CD4-positive, alpha-beta memory T cell (primary cell): ENCODE measurements around the gene NXPE3. TPM values are rescaled to one million over a fixed set of nuclear protein-coding genes. Genes with fewer than 3 reads are reported as not detected.

Experiments
- CTCF ChIA-PET: fragments of 350-600 bp; sonication (Branson Sonifier 250); formaldehyde crosslinking; loops from one replicate; lab custom pipeline; 2021; ENCODE audit warnings: inconsistent platforms; ENCODE audit not compliant: partially characterized antibody; lab: Charles Lee
- POLR2A ChIA-PET: fragments of 350-600 bp; sonication (Branson Sonifier 250); formaldehyde crosslinking; loops from one replicate; lab custom pipeline; 2021; ENCODE audit not compliant: partially characterized antibody; lab: Charles Lee
- DNase-seq, 5 donors: peaks; one replicate each; pipeline versions ENCODE4 v3.0.0 to v3.0.0-alpha.2; 2020 to 2022; ENCODE audit warnings: mixed read lengths in 1 of 5
- H3K27ac ChIP-seq: one replicate; pipeline ENCODE4 v1.7.0; 2013; ENCODE audit warnings: low read depth, low read length
- H3K27me3 ChIP-seq: 2 replicates; pipeline ENCODE4 v1.7.0; 2013; ENCODE audit warnings: mild to moderate bottlenecking, low read length, moderate library complexity; ENCODE audit not compliant: insufficient read depth
- H3K36me3 ChIP-seq: 2 replicates; pipeline ENCODE4 v1.7.0; 2013; ENCODE audit warnings: mild to moderate bottlenecking, low read length, moderate library complexity; ENCODE audit not compliant: insufficient read depth
- H3K4me1 ChIP-seq: 2 replicates; pipeline ENCODE4 v1.7.0; 2013; ENCODE audit warnings: mild to moderate bottlenecking, low read length, moderate library complexity; ENCODE audit not compliant: insufficient read depth
- H3K4me3 ChIP-seq, 2 donors: one replicate each; pipeline ENCODE4 v1.7.0; 2013; ENCODE audit warnings: low read length in 2 of 2, mild to moderate bottlenecking in 1 of 2
- H3K9me3 ChIP-seq, 2 donors: one replicate each; pipeline ENCODE4 v1.7.0; 2013; ENCODE audit warnings: low read length in 2 of 2, control low read depth in 1 of 2; ENCODE audit not compliant: control insufficient read depth in 1 of 2
- H3K27ac Mint-ChIP-seq, 7 donors: one replicate each; pipeline ENCODE4 v1.8.0; 2020 to 2021; ENCODE audit warnings: mixed read lengths in 7 of 7, mild to moderate bottlenecking in 6 of 7, inconsistent platforms in 3 of 7, moderate library complexity in 3 of 7
- H3K27me3 Mint-ChIP-seq, 2 donors: one replicate each; pipeline ENCODE4 v1.8.0; 2020 to 2021; ENCODE audit warnings: mixed read lengths in 2 of 2
- H3K36me3 Mint-ChIP-seq, 2 donors: one replicate each; pipeline ENCODE4 v1.8.0; 2020 to 2021; ENCODE audit warnings: mixed read lengths in 2 of 2, inconsistent platforms in 1 of 2, mild to moderate bottlenecking in 1 of 2
- H3K4me1 Mint-ChIP-seq, 4 donors: one replicate each; pipeline ENCODE4 v1.8.0; 2020 to 2021; ENCODE audit warnings: mixed read lengths in 4 of 4, mild to moderate bottlenecking in 1 of 4
- H3K4me3 Mint-ChIP-seq, 8 donors: one replicate each; pipeline ENCODE4 v1.8.0; 2020 to 2021; ENCODE audit warnings: mixed read lengths in 8 of 8, mild to moderate bottlenecking in 7 of 8, moderate library complexity in 6 of 8, inconsistent platforms in 3 of 8
- H3K9me3 Mint-ChIP-seq, 8 donors: one replicate each; pipeline ENCODE4 v1.8.0; 2020 to 2021; ENCODE audit warnings: mixed read lengths in 8 of 8, mild to moderate bottlenecking in 5 of 8, inconsistent platforms in 3 of 8, moderate library complexity in 1 of 8
- intact Hi-C: fragments of 100-400 bp; cut with micrococcal nuclease; formaldehyde crosslinking; loops from one replicate; pipeline ENCODE4 v1.15.1; 2023
- polyA plus RNA-seq, 2 donors: library from polyadenylated mRNA; unstranded; fragments of 300-500 nt; fragmentation: Illumina TruSeq; gene quantifications; one replicate each; pipeline ENCODE4 v1.2.3, GENCODE V29; 2021
- total RNA-seq, 2 experiments: library from RNA; stranded (reverse); gene quantifications; one replicate each; pipeline ENCODE4 v1.2.3, GENCODE V29; 2021

The NXPE3 gene
- total and polyA plus RNA-seq, 4 experiments from 2014 or later = 35.7 to 50.0 (median 36.7) TPM

DNA sequence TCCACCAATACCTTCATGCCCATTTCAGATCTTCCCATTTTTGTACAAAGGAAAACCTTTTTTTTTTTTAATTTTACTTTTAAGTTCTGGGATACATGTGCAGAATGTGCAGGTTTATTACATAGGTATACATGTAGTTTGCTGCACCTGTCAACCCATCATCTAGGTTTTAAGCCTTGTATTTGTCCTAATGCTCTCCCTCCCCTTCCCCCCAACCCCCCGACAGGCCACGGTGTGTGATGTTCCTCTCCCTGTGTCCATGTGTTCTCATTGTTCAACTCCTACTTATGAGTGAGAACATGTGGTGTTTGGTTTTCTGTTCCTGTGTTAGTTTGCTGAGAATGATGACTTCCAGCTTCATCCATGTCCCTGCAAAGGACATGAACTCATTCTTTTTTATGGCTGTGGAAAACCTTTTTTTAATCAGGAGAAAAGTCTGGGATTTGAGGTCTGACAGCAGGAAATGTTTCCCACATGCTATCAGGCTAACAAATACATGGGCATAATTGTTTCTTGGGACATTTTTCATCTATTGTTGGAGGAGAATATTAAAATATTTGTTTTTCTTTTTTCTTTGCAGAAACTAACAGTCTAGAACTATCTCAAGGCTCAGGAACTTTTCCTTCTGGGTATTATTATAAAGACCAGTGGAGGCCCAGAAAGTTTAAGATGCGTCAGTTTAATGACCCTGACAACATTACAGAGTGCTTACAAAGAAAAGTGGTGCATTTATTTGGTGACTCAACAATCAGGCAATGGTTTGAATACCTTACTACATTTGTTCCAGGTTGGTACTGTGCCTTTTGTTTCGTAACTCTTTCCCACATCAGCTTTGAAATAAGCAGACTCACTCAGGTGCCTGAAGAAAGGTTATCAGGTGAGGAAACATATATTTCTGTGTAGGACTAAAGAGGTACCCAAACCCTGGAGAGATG lies 37.5 kb downstream of the NXPE3 start:
- CTCF ChIA-PET = interaction anchor here (1.0 to 3.4 kb wide), 4 partner anchors 13 to 413 kb away, joined by 3 to 31 read pairs (median 10); no protein-coding TSS in a partner anchor
- intact Hi-C loops = no loop called here
- POLR2A ChIA-PET = interaction anchor here (1.2 to 2.7 kb wide), 2 partner anchors 11 to 33 kb away, joined by 3 to 11 read pairs; partner anchors contain the start of gene NFKBIZ

DNA sequence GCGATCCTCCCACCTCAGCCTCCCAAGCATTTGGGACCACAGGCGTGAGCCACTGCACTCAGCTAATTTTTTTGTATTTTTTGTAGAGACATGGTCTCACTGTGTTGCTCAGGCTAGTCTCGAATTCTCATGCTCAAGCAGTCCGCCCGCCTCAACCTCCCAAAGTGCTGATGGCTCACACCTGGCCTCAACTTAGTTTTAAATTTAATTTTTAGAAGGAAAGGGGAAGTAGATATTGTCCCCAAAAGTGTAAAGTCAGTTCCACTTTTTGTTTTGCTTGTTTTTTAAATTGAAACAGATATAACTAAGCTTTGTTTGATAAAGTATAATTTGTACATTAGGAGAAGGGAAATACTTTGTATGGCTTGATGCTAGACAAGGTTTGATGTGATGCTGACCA lies 39.0 kb downstream of the NXPE3 start:
- Histone ChIP-seq H3K36me3 (peaks cover 7% of the 10 kb centered on the region), H3K4me3 (no peak overlapping the region), H3K27ac (no peak overlapping the region), H3K9me3 (no peaks in the 10 kb centered on the region), H3K27me3 (no peaks in the 10 kb centered on the region), H3K4me1 (peaks cover 13% of the 10 kb centered on the region)
- ChIA-PET POLR2A (interaction anchor here (1.2 to 2.7 kb wide), 2 partner anchors 9 to 32 kb away, joined by 3 to 11 read pairs; partner anchors contain the start of gene NFKBIZ), CTCF (interaction anchor here (0.7 to 3.4 kb wide), 8 partner anchors 8 to 719 kb away, joined by 3 to 31 read pairs (median 4); partner anchors contain the start of gene NFKBIZ)
- peak overlapping the region in 1 of 7 donors; percentile 34 for H3K27ac Mint-ChIP-seq
- H3K36me3 Mint-ChIP-seq = peaks cover 31 to 52% of the 10 kb centered on the region in 2 donors
- peaks cover 0 to 1% (median 0%) of the 10 kb centered on the region in 8 donors for H3K9me3 Mint-ChIP-seq
- H3K4me3 Mint-ChIP-seq = no peak overlapping the region
- intact Hi-C loops = no loop called here
- no peak for DNase-seq
- H3K27me3 Mint-ChIP-seq = no peaks in the 10 kb centered on the region
- peaks cover 14 to 28% (median 17%) of the 10 kb centered on the region in 4 donors for H3K4me1 Mint-ChIP-seq

More for the DNA sequence above, 37.5 kb downstream of the NXPE3 start:
- H3K36me3 Mint-ChIP-seq = peaks cover 22 to 43% of the 10 kb centered on the region in 2 donors
- no peaks in the 10 kb centered on the region for H3K9me3 Mint-ChIP-seq
- Histone ChIP-seq H3K27ac (no peak overlapping the region), H3K27me3 (no peaks in the 10 kb centered on the region), H3K36me3 (peaks cover 3% of the 10 kb centered on the region), H3K4me1 (peaks cover 13% of the 10 kb centered on the region), H3K9me3 (no peaks in the 10 kb centered on the region), H3K4me3 (no peak overlapping the region)
- peaks cover 14 to 22% (median 17%) of the 10 kb centered on the region in 4 donors for H3K4me1 Mint-ChIP-seq
- H3K4me3 Mint-ChIP-seq = no peak overlapping the region
- no peaks in the 10 kb centered on the region for H3K27me3 Mint-ChIP-seq
- peak overlapping the region in 5 of 7 donors; percentile 7 to 74 (median 59) for H3K27ac Mint-ChIP-seq
- DNase-seq = no peak

DNA sequence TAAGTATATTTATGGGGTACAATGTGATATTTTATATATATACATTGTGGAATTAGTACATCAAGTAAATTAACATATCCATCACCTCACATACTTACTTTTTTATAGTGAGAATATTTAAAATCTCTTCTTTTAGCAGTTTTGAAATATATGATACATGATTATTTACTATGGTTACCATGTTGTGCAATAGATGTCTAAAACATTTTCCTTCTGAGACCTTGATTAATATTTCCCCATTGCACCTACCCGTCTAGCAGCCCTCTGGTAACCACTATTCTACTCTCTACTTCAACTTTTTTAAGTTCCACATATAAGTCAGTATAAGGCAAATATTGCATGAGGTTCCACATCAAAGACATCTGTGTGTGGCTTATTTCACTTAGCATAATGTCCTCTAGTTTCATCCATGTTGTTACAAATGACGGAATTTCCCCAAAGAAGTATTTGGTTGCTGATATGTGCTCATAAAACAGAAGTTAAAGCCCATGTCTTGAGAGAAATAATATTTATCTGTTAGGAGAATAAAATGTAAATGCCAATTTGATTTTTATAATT lies 40.7 kb downstream of the NXPE3 start:
- DNase-seq = no peak
- Histone ChIP-seq H3K4me1 (peaks cover 3% of the 10 kb centered on the region), H3K27ac (no peak overlapping the region), H3K4me3 (no peak overlapping the region), H3K9me3 (no peaks in the 10 kb centered on the region), H3K36me3 (peaks cover 7% of the 10 kb centered on the region), H3K27me3 (no peaks in the 10 kb centered on the region)
- intact Hi-C loops = no loop called here
- Mint-ChIP-seq H3K27ac (peak overlapping the region in 2 of 7 donors; percentile 41 to 74), H3K27me3 (no peaks in the 10 kb centered on the region), H3K4me1 (peaks cover 8 to 16% (median 12%) of the 10 kb centered on the region in 4 donors), H3K36me3 (peaks cover 26 to 49% of the 10 kb centered on the region in 2 donors), H3K9me3 (peaks cover 0 to 1% (median 0%) of the 10 kb centered on the region in 8 donors), H3K4me3 (no peak overlapping the region)
- POLR2A ChIA-PET = no interaction called here
- CTCF ChIA-PET = interaction anchor here (1.5 to 5.0 kb wide), 2 partner anchors 17 to 406 kb away, joined by 6 to 29 read pairs; no protein-coding TSS in a partner anchor

DNA sequence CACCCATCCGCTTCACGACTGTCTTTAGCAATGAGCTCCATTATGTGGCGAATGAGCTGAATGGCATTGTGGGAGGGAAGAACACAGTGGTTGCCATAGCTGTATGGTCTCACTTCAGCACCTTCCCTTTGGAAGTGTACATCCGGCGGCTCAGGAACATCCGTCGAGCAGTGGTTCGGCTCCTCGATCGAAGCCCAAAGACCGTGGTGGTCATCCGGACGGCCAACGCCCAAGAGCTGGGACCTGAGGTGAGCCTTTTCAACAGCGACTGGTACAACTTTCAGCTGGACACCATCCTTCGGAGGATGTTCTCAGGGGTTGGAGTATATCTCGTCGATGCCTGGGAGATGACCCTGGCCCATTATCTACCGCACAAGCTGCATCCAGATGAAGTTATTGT lies 42.5 kb downstream of the NXPE3 start:
- POLR2A ChIA-PET = interaction anchor here (0.7 to 2.1 kb wide), 3 partner anchors 12 to 31 kb away, joined by 3 to 11 read pairs (median 3); partner anchors contain the start of gene NFKBIZ
- peaks cover 6 to 18% (median 12%) of the 10 kb centered on the region in 4 donors for H3K4me1 Mint-ChIP-seq
- Histone ChIP-seq H3K4me1 (peaks cover 8% of the 10 kb centered on the region), H3K27ac (no peak overlapping the region), H3K4me3 (no peak overlapping the region), H3K9me3 (no peaks in the 10 kb centered on the region), H3K36me3 (peaks cover 7% of the 10 kb centered on the region), H3K27me3 (no peaks in the 10 kb centered on the region)
- H3K9me3 Mint-ChIP-seq = peaks cover 0 to 1% (median 0%) of the 10 kb centered on the region in 8 donors
- CTCF ChIA-PET = interaction anchor here (0.5 to 5.0 kb wide), 7 partner anchors 10 to 407 kb away, joined by 3 to 29 read pairs (median 8); partner anchors contain the start of gene NFKBIZ
- no peaks in the 10 kb centered on the region for H3K27me3 Mint-ChIP-seq
- no peak for DNase-seq
- no peak overlapping the region for H3K4me3 Mint-ChIP-seq
- H3K27ac Mint-ChIP-seq = peak overlapping the region in 4 of 7 donors; percentile 18 to 47 (median 40)
- H3K36me3 Mint-ChIP-seq = peaks cover 26 to 41% of the 10 kb centered on the region in 2 donors
- intact Hi-C loops = no loop called here

DNA sequence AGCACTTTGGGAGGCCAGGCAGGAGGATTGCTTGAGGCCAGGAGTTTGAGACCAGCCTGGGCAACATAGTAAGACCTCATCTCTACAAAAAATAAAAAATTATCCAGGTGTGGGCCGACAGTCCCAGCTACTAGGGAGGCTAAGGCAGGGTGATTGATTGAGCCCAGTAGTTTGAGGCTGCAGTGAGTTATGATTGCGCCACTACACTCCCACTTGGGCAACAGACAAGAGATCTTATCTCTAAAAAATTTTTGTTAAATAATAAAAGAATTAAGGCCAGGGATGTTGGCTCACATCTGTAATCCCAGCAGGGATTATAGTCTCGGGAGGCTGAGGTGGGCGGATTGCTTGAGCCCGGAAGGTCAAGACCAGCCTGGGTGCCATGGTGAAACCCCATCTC lies 44.5 kb downstream of the NXPE3 start:
- POLR2A ChIA-PET = interaction anchor here (1.1 kb wide), 2 partner anchors 26 to 43 kb away, joined by 3 to 4 read pairs; partner anchors contain the start of gene NFKBIZ
- H3K27me3 ChIP-seq = no peaks in the 10 kb centered on the region
- no peak overlapping the region for H3K4me3 ChIP-seq
- no peak overlapping the region for H3K4me3 Mint-ChIP-seq
- no peaks in the 10 kb centered on the region for H3K9me3 ChIP-seq
- peaks cover 21 to 27% of the 10 kb centered on the region in 2 donors for H3K36me3 Mint-ChIP-seq
- peaks cover 15 to 31% (median 24%) of the 10 kb centered on the region in 4 donors for H3K4me1 Mint-ChIP-seq
- CTCF ChIA-PET = interaction anchor here (1.5 to 5.0 kb wide), 6 partner anchors 9 to 402 kb away, joined by 4 to 29 read pairs (median 11); partner anchors contain the start of gene NFKBIZ
- no peak for DNase-seq
- peaks cover 0 to 1% (median 0%) of the 10 kb centered on the region in 8 donors for H3K9me3 Mint-ChIP-seq
- H3K27me3 Mint-ChIP-seq = no peaks in the 10 kb centered on the region
- peaks cover 19% of the 10 kb centered on the region for H3K4me1 ChIP-seq
- no peak overlapping the region for H3K27ac ChIP-seq
- peaks cover 7% of the 10 kb centered on the region for H3K36me3 ChIP-seq
- H3K27ac Mint-ChIP-seq = peak overlapping the region in 4 of 7 donors; percentile 42 to 74 (median 55)
- intact Hi-C loops = no loop called here

DNA sequence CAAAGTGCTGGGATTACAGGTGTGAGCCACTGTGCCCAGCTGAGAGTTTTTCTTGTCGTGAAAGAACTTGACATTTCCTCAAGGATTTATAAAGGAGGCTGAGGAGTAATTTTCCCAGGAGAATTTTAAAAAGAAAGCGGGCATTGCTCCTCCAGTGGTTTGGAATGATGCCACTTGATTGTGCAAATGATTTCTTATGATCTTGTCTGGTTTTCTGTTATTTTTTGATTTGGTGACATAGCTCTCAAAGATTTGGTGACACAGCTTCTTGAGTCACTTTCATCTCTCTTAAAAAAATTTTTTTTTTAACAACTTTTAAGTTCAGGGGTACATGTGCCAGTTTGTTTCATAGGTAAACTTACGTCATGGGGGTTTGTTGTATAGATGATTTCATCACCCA lies 45.7 kb downstream of the NXPE3 start:
- intact Hi-C loops = loop anchor here (5.0 kb wide), 1 partner anchor 113 kb away; no protein-coding TSS in a partner anchor
- Histone ChIP-seq H3K27me3 (no peaks in the 10 kb centered on the region), H3K9me3 (no peaks in the 10 kb centered on the region), H3K4me1 (peaks cover 30% of the 10 kb centered on the region), H3K4me3 (no peak overlapping the region), H3K36me3 (peaks cover 7% of the 10 kb centered on the region), H3K27ac (no peak overlapping the region)
- Mint-ChIP-seq H3K27me3 (no peaks in the 10 kb centered on the region), H3K9me3 (peaks cover 0 to 1% (median 0%) of the 10 kb centered on the region in 8 donors), H3K4me3 (no peak overlapping the region), H3K36me3 (peaks cover 16 to 23% of the 10 kb centered on the region in 2 donors), H3K27ac (peak overlapping the region; percentile 10 to 77 (median 62)), H3K4me1 (peaks cover 25 to 43% (median 35%) of the 10 kb centered on the region in 4 donors)
- ChIA-PET CTCF (interaction anchor here (1.5 to 5.0 kb wide), 5 partner anchors 11 to 400 kb away, joined by 4 to 29 read pairs (median 11); partner anchors contain the start of gene NFKBIZ), POLR2A (interaction anchor here (0.7 kb wide), 2 partner anchors 24 to 25 kb away, joined by 3 read pairs; no protein-coding TSS in a partner anchor)
- no peak for DNase-seq
